ENCODE measurements around the gene KCND2. TPM values are rescaled to one million over a fixed set of nuclear protein-coding genes. Genes with fewer than 3 reads are reported as not detected.

KCND2 gene
- total RNA-seq, 1 donor from 2014 or later = 0.61 TPM

DNA sequence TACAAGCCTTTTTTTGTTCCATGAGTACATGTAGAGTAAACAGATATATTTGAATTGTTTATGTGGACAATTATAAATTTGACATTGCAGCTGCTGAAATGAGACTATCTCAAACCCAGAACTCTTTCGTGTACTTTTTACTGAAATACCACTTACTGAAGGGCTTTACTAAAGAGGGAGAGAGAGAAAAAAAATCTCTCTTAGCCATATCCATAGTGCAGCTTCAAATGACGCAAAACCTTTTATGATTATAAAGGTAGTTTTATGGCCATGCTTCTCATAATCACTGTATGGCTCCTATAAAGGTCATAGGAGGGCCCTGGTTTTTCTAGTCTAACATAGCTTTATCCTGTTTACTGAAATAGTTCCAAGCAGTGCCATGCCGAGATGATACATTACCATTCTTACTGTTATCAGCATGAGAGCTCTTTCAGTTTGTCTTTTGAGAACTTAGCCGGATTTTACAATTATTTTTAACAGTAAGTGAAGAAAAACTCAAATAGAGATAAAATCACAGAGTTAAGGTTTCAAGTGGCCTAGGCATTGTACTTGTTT is 35.1 kb downstream of the KCND2 start:
- H3K4me1 Mint-ChIP-seq = no peaks in the 10 kb centered on the region
- DNase-seq (ENCODE audit: low read depth, low spot score) = no peak
- H3K27ac Mint-ChIP-seq (ENCODE audit: unreplicated experiment) = no peak overlapping the region
- H3K27me3 Mint-ChIP-seq (ENCODE audit: low read depth) = no peaks in the 10 kb centered on the region
- no peaks in the 10 kb centered on the region for H3K36me3 Mint-ChIP-seq (ENCODE audit: low read depth)
- TF ChIP-seq, protein P1, sequence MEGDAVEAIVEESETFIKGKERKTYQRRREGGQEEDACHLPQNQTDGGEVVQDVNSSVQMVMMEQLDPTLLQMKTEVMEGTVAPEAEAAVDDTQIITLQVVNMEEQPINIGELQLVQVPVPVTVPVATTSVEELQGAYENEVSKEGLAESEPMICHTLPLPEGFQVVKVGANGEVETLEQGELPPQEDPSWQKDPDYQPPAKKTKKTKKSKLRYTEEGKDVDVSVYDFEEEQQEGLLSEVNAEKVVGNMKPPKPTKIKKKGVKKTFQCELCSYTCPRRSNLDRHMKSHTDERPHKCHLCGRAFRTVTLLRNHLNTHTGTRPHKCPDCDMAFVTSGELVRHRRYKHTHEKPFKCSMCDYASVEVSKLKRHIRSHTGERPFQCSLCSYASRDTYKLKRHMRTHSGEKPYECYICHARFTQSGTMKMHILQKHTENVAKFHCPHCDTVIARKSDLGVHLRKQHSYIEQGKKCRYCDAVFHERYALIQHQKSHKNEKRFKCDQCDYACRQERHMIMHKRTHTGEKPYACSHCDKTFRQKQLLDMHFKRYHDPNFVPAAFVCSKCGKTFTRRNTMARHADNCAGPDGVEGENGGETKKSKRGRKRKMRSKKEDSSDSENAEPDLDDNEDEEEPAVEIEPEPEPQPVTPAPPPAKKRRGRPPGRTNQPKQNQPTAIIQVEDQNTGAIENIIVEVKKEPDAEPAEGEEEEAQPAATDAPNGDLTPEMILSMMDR (conservative IDR thresholded peaks at IDR 0.05) = no peak
- H3K4me3 Mint-ChIP-seq = no peak overlapping the region
- no peaks in the 10 kb centered on the region for H3K9me3 Mint-ChIP-seq

DNA sequence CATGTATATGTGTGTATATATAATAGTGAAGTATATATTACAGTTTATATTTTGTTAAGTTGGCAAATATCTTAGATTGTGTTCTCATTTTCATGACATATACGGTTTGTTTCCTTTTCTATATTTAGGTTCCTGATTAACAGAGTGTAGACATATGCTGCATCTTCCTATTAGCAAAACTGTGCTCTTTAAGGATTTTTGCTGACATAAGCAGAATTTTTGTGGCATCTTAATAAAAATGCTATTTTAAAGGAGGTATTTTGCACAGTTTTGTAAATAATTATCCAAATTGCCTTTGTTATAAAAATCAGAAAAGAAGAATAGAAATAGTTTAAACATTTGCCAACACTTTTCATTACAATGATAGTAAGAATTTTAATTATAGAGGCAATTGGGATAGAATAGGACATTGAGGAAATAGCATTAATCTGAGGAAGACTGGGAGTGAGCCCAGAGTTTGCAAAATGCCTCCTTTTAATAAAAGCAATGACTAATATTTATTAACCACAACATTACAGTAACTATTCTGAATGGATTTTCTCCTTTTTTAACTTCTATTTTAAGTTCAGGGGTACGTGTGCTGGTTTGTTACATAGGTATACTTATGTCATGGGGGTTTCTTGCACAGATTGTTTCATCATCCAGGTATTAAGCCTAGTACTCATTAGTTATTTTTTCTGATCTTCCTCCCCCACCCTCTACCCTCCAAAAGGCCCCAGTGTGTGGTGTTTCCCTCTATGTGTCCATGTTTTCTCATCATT is 38.2 kb downstream of the KCND2 start:
- Mint-ChIP-seq H3K4me3 (no peak overlapping the region), H3K9me3 (no peaks in the 10 kb centered on the region), H3K27ac (ENCODE audit: unreplicated experiment) (no peak overlapping the region), H3K27me3 (ENCODE audit: low read depth) (no peaks in the 10 kb centered on the region), H3K4me1 (no peaks in the 10 kb centered on the region), H3K36me3 (ENCODE audit: low read depth) (no peaks in the 10 kb centered on the region)
- TF ChIP-seq, protein P1 (conservative IDR thresholded peaks at IDR 0.05) = no peak
- no peak for DNase-seq (ENCODE audit: low read depth, low spot score)

DNA sequence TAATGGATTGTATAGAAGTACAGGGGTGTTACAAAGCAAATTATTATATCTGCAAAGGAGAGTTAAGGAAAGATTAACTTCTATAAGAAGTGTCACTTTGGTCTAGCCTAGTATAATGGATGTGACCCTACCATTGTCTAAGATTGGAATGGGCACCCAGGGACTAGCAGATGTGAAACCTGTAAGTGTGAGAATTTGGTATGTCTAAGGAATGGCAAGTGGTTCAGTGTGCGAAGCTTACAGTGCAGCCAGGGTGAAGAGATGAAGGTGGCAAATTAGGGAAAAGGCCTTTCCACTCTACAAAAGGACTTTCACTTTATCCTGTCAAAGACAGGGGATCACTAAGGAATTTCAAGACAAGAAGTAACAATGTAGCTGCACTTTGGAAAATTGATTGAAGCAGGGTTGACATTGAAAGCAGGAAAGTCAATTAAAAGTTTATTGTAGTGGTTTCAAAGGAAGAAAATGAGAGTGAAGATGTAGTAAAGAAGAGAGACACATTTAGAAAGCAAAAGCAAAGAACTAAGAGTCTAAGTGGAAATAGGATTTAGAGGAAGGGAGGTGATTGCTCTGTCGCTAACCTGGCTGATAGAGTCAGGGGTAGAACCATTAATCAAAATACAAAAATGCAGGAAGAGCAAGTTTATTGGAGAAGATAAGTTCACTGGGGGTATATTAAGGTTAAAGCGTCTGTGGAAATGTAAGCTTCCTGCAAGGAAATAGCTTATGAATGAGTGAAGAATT is 47.4 kb downstream of the KCND2 start:
- no peak overlapping the region for H3K4me3 Mint-ChIP-seq
- no peak overlapping the region for H3K27ac Mint-ChIP-seq (ENCODE audit: unreplicated experiment)
- no peaks in the 10 kb centered on the region for H3K9me3 Mint-ChIP-seq

DNA sequence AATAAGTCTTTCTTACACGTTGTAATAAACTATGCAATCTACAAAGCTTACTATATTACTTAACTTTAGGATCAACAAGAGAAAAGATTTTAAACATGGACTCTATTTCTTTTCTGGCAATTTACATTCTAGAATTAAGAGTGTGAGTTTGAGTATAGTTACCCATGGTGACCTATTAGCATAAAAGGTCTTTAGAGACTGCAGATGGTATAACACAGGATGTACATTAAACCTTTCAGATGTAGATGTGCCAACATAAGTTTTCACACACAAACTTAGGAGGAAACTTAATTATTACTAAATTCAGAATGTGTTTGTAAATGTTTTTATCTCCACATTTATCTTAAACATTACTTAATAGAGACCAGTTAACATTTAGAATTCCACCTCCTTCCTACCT is 54.1 kb downstream of the KCND2 start:
- H3K27me3 Mint-ChIP-seq (ENCODE audit: low read depth) = no peaks in the 10 kb centered on the region
- H3K9me3 Mint-ChIP-seq = no peaks in the 10 kb centered on the region
- no peaks in the 10 kb centered on the region for H3K4me1 Mint-ChIP-seq
- no peak overlapping the region for H3K27ac Mint-ChIP-seq (ENCODE audit: unreplicated experiment)
- no peaks in the 10 kb centered on the region for H3K36me3 Mint-ChIP-seq (ENCODE audit: low read depth)
- TF ChIP-seq, protein P1 (conservative IDR thresholded peaks at IDR 0.05) = no peak
- no peak overlapping the region for H3K4me3 Mint-ChIP-seq
- DNase-seq (ENCODE audit: low read depth, low spot score) = no peak

More for the DNA sequence above, 47.4 kb downstream of the KCND2 start:
- no peaks in the 10 kb centered on the region for H3K27me3 Mint-ChIP-seq (ENCODE audit: low read depth)
- no peaks in the 10 kb centered on the region for H3K4me1 Mint-ChIP-seq
- no peak for DNase-seq (ENCODE audit: low read depth, low spot score)
- TF ChIP-seq, protein P1 (conservative IDR thresholded peaks at IDR 0.05) = no peak
- no peaks in the 10 kb centered on the region for H3K36me3 Mint-ChIP-seq (ENCODE audit: low read depth)

DNA sequence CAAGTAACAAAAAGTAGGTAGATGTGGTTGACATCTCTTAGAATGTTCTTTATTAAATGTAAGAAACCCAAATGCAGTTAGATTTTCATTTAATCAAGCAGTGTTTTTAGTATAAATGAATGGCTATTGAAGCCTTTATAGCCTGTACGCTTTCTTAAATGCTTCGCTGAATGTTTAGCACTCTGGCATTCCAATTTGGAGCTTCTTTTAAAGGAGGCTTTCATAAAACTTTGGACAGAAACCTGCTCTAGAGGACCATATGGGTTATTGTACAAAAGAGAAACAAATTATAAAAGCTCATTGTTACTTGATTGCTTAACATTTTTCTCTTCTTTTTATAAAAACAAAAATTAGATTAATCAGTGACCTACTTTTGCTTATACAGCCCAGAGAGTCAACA is 59.5 kb downstream of the KCND2 start:
- Mint-ChIP-seq H3K36me3 (ENCODE audit: low read depth) (no peaks in the 10 kb centered on the region), H3K27me3 (ENCODE audit: low read depth) (no peaks in the 10 kb centered on the region), H3K9me3 (no peaks in the 10 kb centered on the region), H3K4me1 (no peaks in the 10 kb centered on the region), H3K4me3 (no peak overlapping the region), H3K27ac (ENCODE audit: unreplicated experiment) (no peak overlapping the region)
- no peak for DNase-seq (ENCODE audit: low read depth, low spot score)
- TF ChIP-seq, protein P1 (conservative IDR thresholded peaks at IDR 0.05) = no peak

Data from neural crest cell (in vitro differentiated cells).